Neural progenitor cell (in vitro differentiated cells): ENCODE results near the gene HYDIN.
A peak's percentile ranks its signal among the peaks of the same experiment; 100 is the strongest.
"Not testable (repeated sequence)": the region's sequence is repeated elsewhere in the genome, so short reads cannot be mapped to it uniquely, and the experiment has no call there.

Experiments
- EZH2 ChIP-seq: fragments of 200-600 bp; sonication (generic); IDR thresholded peaks from 2 replicates; pipeline ENCODE4 v1.6.1; 2017; ENCODE audit warnings: antibody characterized with exemption, mild to moderate bottlenecking, moderate library complexity
- TF ChIP-seq, protein P1 (sequence below): fragments of 200-600 bp; sonication (generic); IDR thresholded peaks from 2 replicates; pipeline ENCODE4 v1.5.1; 2017; ENCODE audit warnings: antibody characterized with exemption, mild to moderate bottlenecking

DNA sequence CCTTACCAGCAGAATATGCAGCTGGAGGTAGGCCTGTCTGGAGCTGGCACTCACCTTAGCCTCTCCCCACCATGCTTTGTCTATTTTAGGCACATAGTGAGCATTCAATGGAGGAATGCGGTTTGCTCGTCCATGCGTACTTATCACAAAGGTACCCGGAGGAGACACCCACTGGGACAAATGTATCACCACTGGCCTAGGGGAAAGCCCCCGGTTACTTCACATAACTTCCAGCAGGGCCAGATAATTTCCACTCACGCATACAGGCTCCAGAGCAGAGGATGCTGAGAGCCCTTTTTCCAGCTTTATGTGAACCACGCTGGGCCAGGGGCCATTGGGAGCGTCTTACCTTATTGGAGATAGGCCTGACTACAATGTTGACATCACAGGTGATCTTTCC, 348.2 kb downstream of the HYDIN start:
- TF ChIP-seq, protein P1, sequence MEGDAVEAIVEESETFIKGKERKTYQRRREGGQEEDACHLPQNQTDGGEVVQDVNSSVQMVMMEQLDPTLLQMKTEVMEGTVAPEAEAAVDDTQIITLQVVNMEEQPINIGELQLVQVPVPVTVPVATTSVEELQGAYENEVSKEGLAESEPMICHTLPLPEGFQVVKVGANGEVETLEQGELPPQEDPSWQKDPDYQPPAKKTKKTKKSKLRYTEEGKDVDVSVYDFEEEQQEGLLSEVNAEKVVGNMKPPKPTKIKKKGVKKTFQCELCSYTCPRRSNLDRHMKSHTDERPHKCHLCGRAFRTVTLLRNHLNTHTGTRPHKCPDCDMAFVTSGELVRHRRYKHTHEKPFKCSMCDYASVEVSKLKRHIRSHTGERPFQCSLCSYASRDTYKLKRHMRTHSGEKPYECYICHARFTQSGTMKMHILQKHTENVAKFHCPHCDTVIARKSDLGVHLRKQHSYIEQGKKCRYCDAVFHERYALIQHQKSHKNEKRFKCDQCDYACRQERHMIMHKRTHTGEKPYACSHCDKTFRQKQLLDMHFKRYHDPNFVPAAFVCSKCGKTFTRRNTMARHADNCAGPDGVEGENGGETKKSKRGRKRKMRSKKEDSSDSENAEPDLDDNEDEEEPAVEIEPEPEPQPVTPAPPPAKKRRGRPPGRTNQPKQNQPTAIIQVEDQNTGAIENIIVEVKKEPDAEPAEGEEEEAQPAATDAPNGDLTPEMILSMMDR: peak; percentile 11
- not testable (repeated sequence) for TF ChIP-seq EZH2
